ENCODE data around the gene OVOL1. TPM values are rescaled to one million over a fixed set of nuclear protein-coding genes. Genes with fewer than 3 reads are reported as not detected.
A peak's percentile ranks its signal among the peaks of the same experiment; 100 is the strongest.

The OVOL1 gene
- polyA plus RNA-seq, 3 donors: 0.08 TPM; not detected in 2

GRCh38 chr11:65781962-65782815 is 4.7 kb upstream of the OVOL1 start:
- H3K27me3 Mint-ChIP-seq (ENCODE audit: low read depth in 3 of 3): peaks cover 30 to 53% (median 41%) of the 10 kb centered on the region in 3 donors
- H3K79me2 ChIP-seq (ENCODE audit: insufficient read depth, low read length): peaks cover 35% of the 10 kb centered on the region
- peaks cover 18 to 51% of the 10 kb centered on the region in 2 donors for H3K27me3 ChIP-seq (ENCODE audit: control insufficient read depth in 2 of 2, insufficient read depth in 2 of 2, low read length in 2 of 2)
- intact Hi-C loops (cut with micrococcal nuclease): loop anchor here (5.0 kb wide), 3 partner anchors 35 to 70 kb away; partner anchors contain the start of gene KAT5 (in 1 of the 2)
- H3K4me1 ChIP-seq (ENCODE audit: control insufficient read depth in 1 of 2, insufficient read depth in 2 of 2, low read length in 2 of 2): peaks cover 38 to 47% of the 10 kb centered on the region in 2 donors
- H3K4me3 ChIP-seq (replicated peaks in 1 of 3; ENCODE audit: low read depth in 2 of 3, low read length in 3 of 3): peak overlapping the region in 1 of 3 experiments; percentile 99
- H3K27ac ChIP-seq (ENCODE audit: low read depth in 1 of 2, low read length in 2 of 2): no peak overlapping the region
- H2AFZ ChIP-seq (ENCODE audit: insufficient read depth, low read depth, low read length, poor library complexity, severe bottlenecking): no peak overlapping the region
- peaks cover 0 to 10% of the 10 kb centered on the region in 2 donors for H3K9me3 ChIP-seq (replicated peaks in 1 of 2; ENCODE audit: control insufficient read depth in 1 of 2, insufficient read depth in 1 of 2, low read length in 2 of 2)
- no peak for TF ChIP-seq CTCF (IDR thresholded peaks at IDR 0.05)
- no peak overlapping the region for H3K9ac ChIP-seq (ENCODE audit: insufficient read depth, low read length, poor library complexity, severe bottlenecking)
- DNase-seq: no peak
- peak overlapping the region; percentile 99 for H3K4me2 ChIP-seq (replicated peaks; ENCODE audit: extremely low read depth, low read length, poor library complexity, severe bottlenecking)
- peaks cover 21 to 26% of the 10 kb centered on the region in 2 donors for H3K36me3 ChIP-seq (replicated peaks in 1 of 2; ENCODE audit: control insufficient read depth in 1 of 2, insufficient read depth in 2 of 2, low read length in 2 of 2)
- H3K36me3 Mint-ChIP-seq: peaks cover 25 to 30% of the 10 kb centered on the region in 2 donors
- peak overlapping the region in 1 of 2 donors; percentile 49 for H3K4me3 Mint-ChIP-seq
- H3K27ac Mint-ChIP-seq: peak overlapping the region in 1 of 7 donors; percentile 33
- H3K9me3 Mint-ChIP-seq: peaks cover 0 to 13% (median 3%) of the 10 kb centered on the region in 7 donors
- H4K20me1 ChIP-seq (ENCODE audit: insufficient read depth, low read length): peaks cover 26% of the 10 kb centered on the region
- H3K4me1 Mint-ChIP-seq: peaks cover 28% of the 10 kb centered on the region
- 92% methylated on average over 6 of the region's 13 CpGs for WGBS (ENCODE audit: insufficient coverage)

GRCh38 chr11:65782816-65783228 is 4.0 kb upstream of the OVOL1 start:
- H4K20me1 ChIP-seq (ENCODE audit: insufficient read depth, low read length): peaks cover 21% of the 10 kb centered on the region
- H3K9ac ChIP-seq (ENCODE audit: insufficient read depth, low read length, poor library complexity, severe bottlenecking): no peak overlapping the region
- H2AFZ ChIP-seq (ENCODE audit: insufficient read depth, low read depth, low read length, poor library complexity, severe bottlenecking): no peak overlapping the region
- peaks cover 0 to 14% (median 3%) of the 10 kb centered on the region in 7 donors for H3K9me3 Mint-ChIP-seq
- peak overlapping the region in 1 of 7 donors; percentile 33 for H3K27ac Mint-ChIP-seq
- H3K9me3 ChIP-seq (replicated peaks in 1 of 2; ENCODE audit: control insufficient read depth in 1 of 2, insufficient read depth in 1 of 2, low read length in 2 of 2): peaks cover 0 to 12% of the 10 kb centered on the region in 2 donors
- H3K79me2 ChIP-seq (ENCODE audit: insufficient read depth, low read length): peaks cover 28% of the 10 kb centered on the region
- H3K36me3 ChIP-seq (replicated peaks in 1 of 2; ENCODE audit: control insufficient read depth in 1 of 2, insufficient read depth in 2 of 2, low read length in 2 of 2): peaks cover 15 to 19% of the 10 kb centered on the region in 2 donors
- DNase-seq: no peak
- peaks cover 34 to 59% (median 45%) of the 10 kb centered on the region in 3 donors for H3K27me3 Mint-ChIP-seq (ENCODE audit: low read depth in 3 of 3)
- no peak for TF ChIP-seq CTCF (IDR thresholded peaks at IDR 0.05)
- peaks cover 25% of the 10 kb centered on the region for H3K4me1 Mint-ChIP-seq
- peaks cover 21 to 56% of the 10 kb centered on the region in 2 donors for H3K27me3 ChIP-seq (ENCODE audit: control insufficient read depth in 2 of 2, insufficient read depth in 2 of 2, low read length in 2 of 2)
- H3K4me3 ChIP-seq (replicated peaks in 1 of 3; ENCODE audit: low read depth in 2 of 3, low read length in 3 of 3): no peak overlapping the region
- H3K27ac ChIP-seq (ENCODE audit: low read depth in 1 of 2, low read length in 2 of 2): no peak overlapping the region
- H3K4me3 Mint-ChIP-seq: peak overlapping the region in 1 of 2 donors; percentile 49
- H3K4me2 ChIP-seq (replicated peaks; ENCODE audit: extremely low read depth, low read length, poor library complexity, severe bottlenecking): no peak overlapping the region
- intact Hi-C loops (cut with micrococcal nuclease): loop anchor here (5.0 kb wide), 3 partner anchors 34 to 71 kb away; partner anchors contain the start of gene KAT5 (in 1 of the 2)
- WGBS (ENCODE audit: insufficient coverage): 98% methylated on average over 4 of the region's 9 CpGs
- peaks cover 36 to 45% of the 10 kb centered on the region in 2 donors for H3K4me1 ChIP-seq (ENCODE audit: control insufficient read depth in 1 of 2, insufficient read depth in 2 of 2, low read length in 2 of 2)
- peaks cover 19 to 26% of the 10 kb centered on the region in 2 donors for H3K36me3 Mint-ChIP-seq
